GM18858 (cell line): ENCODE measurements around the gene LCN6.

Source experiments
- ATAC-seq: cut with Tn5 transposase; IDR thresholded peaks from one replicate; pipeline ENCODE4 v1.9.1; 2021; ENCODE audit not compliant: unreplicated experiment

The LCN6 gene

DNA sequence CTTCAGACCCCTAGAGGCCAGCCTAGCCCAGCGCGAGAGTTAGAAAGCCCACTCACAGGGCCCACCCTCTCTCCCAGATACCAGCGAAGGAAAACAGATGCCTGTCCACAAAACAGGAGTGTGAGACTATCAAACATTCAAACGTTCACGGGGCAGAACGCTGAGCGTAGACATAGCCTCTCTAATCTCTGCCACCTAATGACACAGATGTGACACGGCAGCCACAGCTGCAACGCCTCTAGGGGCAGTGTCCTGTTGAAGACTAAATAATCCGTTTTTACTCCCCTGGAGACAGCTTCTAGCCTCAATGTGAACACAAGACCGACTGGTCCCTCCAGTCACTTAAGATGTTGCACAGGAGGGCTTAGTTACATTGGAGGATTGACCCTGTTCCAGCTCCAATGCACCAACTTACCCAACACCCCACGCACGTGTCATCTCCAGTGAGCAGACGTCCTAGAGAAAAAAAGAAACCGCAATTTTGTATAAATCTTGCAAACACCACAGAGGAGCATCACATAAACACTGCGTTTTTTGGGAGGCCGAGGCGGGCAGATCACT lies 21.6 kb downstream of the LCN6 start:
- ATAC-seq: no peak

DNA sequence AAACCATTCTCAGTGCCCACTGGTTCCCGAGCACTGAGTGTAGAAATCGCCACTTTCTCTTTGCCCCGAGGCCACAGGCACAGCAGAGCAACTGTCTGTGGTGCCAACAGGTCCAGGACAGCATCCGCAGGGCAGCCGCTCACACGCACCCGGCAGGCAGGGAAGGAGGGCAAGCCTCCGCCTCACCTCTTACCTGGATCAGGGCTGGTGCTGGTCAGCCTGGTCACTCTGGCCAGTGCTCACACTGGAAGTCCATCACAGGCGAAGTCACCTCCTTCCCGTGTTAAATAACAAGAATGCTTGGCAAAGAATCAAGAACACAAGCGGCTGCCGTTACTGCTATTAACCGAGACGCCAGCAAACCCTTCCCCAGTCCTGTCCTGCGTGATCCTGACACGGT lies 22.2 kb downstream of the LCN6 start:
- no peak for ATAC-seq

DNA sequence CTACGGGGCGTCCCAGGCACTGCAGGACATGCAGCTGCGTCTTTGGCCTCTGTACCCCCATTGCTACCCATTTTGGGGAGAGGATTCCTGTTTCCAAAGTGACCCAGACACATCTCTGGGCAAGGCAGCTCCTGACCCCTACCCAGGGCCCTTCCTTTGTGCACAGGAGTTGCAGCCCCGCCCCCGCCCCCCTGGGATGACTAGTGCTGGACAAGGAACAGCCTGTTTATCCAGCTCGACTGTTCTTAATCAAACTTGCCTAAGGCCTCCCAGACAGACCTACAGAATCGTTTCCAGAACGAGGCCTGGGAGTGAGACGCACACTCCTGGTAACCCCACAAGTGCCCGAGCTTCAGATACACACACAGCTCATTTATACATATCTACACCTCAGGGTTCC lies 22.7 kb downstream of the LCN6 start:
- no peak for ATAC-seq

DNA sequence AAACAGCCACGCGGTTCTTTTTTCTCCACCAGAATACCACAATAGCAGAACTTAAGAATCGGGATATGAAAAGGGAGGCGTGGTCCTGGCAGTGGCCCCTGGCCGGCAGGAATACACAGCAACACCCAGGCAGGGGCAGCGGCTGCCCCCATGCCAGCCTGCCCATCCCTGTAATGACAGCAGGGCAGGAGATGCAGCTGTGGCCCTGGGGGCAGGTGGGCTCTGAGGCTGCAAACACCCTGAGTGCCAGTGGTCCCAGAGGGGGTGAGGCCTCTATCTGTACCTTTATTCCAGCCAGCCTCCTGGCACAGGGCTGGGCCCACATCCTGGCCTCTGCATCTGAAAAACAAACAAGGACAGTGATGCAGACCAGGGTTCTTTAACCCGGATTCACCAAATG lies 23.6 kb downstream of the LCN6 start:
- no peak for ATAC-seq

DNA sequence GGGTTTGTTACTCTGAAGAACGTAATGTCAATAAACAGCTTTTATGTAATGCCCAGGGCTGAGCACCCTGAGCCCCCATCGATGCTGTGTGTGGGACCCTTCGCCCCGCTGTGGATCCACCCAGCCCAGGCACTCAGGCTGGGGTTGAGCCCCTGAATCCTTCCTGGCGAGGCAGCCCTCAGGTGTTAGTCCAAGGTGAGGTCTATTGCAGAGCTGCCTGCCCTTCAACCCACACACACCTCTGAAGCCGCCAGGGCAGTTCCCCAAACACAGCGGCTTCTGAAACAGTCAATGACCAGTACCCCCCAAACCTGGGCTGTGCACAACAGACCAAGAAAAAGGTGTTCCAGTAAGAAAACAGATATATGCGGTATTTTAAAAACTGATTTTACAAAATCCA lies 24.3 kb downstream of the LCN6 start:
- ATAC-seq: no peak

DNA sequence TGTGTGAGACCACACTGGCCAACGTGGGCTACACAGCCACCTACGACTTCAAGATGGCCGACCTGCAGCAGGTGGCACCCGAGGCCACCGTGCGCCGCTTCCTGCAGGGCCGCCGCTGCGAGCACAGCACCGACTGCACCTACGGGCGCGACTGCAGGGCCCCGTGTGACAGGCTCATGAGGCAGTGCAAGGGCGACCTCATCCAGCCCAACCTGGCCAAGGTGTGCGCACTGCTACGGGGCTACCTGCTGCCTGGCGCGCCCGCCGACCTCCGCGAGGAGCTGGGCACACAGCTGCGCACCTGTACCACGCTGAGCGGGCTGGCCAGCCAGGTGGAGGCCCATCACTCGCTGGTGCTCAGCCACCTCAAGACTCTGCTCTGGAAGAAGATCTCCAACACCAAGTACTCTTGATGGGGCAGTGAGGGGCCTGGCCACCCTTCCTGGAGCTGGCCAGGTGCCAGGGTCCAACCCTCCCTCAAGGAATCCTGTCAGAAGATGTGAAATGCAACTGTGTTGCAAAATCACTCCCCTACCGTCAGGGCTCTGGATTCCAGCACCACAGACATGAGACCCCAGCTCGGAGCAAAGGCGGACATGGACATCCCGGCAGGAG lies 24.9 kb downstream of the LCN6 start:
- ATAC-seq: no peak

DNA sequence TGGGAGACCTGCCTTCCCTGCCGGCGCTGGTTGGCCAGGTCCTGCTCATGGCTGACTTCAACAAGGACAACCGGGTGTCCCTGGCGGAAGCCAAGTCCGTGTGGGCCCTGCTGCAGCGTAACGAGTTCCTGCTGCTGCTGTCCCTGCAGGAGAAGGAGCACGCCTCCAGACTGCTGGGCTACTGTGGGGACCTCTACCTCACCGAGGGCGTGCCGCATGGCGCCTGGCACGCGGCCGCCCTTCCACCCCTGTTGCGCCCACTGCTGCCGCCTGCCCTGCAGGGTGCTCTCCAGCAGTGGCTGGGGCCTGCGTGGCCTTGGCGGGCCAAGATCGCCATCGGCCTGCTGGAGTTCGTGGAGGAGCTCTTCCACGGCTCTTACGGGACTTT lies 25.4 kb downstream of the LCN6 start:
- no peak for ATAC-seq

DNA sequence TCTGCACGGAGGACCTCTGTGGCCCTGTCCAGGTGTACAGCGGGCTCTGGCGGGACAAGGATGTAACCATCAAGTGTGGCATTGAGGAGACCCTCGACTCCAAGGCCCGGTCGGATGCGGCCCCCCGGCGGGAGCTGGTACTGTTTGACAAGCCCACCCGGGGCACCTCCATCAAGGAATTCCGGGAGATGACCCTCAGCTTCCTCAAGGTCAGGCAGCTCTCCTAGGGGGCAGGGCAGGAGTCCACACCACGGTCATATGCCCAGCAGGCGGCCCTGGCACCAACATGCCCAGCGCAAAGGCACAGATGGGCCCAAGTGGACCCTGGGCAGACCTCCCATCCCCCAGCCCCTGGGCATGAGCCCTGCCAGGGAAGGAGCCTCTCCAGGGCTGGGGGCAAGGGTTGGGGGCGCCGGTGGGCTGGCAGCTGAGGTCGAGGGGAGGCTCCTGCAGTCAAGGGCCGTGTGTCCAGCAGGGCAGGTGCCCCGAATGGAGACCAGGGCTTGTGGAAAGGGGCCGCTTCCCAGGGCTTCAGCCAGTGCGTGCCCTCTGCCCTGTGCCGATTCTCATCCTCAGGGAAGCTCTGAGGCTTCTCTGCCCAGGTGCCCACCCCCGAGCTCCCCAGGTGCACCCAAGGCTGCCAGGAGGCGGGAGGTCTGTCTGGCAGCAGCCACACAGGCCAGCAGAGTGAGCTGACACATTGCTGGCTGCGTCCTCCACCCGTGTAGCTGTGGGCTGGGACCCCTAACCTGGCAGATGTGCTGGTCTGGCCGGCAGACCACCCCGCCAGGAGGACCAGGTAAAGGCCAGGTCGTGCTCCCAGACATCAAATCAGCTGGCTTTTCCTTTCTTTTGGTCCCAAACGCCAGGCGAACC lies 26.0 kb downstream of the LCN6 start:
- ATAC-seq: no peak

DNA sequence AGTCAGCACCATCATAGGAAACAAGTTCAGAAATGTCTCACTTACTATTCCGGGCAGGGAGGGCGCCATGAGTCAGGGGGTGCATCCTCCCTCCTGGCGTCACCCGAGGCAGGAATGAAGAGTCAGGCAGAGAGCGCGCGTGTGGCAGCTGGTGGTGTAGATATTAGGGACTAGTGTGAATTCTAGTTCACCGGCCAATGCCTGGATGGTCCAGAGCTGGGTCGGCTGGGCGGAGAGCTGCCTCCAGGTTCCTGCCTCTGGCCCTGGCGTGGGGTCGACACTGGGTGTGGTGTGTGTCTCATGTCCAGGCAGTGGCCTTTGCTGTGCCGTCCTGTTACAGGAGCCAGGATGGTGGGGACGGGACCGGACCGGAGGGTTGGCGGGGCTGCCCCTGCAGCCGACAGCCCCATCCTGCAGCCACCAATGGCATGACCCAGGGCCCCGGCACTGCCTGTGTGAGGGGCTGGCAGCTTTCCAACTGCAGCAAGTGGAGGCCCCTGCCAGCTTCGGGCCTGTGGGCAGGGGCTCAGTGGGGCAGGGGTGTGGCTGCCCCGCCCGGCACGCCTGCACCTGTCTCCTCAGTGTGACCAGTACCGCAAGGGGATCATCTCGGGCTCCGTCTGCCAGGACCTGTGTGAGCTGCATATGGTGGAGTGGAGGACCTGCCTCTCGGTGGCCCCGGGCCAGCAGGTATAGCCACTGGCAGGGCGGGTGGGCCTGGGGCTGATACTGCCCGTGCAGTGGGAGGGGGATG lies 26.8 kb downstream of the LCN6 start:
- no peak for ATAC-seq

DNA sequence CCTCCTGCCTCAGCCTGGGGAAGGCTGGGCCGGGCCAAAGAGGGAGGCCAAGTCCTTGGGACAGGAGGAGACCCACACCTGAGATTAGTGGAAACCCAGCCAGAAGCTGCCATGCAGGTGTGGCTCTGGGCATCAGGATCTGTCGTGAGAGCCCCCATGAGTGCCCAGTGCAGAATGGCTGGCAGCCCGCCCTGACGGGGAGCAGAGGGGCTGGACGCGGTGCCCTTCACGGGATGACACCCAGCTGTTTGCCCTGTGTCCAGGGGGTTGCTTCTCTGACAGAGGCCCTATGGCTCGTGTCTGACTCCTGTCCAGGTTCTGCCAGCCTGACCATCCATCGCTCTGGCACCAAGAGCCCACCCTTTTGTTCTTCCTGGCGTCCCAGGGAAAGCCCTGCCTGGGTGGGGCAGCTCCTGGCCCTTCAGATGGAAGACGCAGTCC lies 27.4 kb downstream of the LCN6 start:
- ATAC-seq: no peak

DNA sequence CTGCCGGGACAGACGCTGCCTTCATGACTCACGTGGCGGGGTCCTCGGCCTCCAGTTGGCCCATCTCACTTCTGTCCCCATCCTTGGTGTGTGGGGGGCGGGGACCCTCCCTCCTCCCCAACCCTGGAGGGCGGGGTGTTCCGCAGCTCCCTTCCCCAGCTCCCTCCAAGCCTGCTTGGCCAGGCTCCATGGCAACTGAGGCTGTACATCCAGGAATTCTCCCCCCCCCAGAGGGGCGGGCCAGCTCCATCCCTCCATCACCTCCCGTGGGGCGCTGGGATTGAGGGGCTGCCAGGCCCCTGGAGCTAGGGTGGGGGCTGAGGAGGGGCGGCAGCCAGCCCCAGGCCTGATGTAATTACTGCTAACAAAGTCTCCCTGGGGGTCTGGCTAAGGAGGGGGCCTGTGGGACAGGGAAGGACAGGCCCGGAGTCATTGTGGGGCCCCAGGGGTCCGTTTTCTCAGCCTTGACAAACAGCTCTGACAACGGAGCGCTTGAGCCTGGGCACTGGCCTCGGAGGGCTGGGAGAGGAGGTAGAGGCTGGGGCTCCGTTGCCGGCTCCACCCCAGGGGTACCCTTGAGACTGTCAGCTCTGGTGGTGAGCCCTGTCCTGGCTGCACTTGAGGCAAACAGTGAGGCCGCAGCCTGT lies 28.0 kb downstream of the LCN6 start:
- no peak for ATAC-seq

DNA sequence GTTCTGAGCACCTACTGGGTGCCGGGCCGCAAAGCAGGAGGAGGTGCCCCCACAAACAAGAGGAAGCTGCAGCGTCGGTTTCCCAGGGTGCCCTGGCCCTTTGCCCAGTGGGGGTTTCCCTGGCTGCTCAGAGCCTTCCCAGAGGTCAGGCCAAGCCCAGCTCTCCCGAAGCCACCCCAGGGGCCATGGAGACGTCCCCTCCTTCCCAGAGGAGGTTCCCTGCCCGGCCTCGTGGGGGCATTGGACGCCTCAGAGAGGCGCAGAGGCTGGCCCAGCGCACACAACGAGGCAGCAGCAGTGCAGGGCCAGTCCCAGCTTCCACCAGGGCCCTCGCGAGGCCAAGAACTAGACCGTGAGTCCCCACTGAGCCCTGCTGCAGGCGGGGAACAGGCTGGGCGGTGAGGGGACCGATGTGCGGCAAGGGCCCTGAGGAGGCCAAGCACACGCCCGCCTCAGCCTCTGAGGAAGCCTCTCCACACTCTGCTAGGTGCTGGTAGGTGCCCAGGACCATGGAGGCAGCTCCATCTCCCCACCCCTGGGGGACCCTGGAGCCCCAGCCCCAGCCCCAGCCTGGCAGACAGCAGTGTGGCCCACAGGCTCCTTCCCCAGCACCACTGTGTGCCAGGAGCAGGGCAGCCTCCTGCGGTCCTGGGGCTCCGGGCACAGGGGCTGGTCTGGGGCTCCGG lies 29.0 kb downstream of the LCN6 start:
- ATAC-seq: no peak

DNA sequence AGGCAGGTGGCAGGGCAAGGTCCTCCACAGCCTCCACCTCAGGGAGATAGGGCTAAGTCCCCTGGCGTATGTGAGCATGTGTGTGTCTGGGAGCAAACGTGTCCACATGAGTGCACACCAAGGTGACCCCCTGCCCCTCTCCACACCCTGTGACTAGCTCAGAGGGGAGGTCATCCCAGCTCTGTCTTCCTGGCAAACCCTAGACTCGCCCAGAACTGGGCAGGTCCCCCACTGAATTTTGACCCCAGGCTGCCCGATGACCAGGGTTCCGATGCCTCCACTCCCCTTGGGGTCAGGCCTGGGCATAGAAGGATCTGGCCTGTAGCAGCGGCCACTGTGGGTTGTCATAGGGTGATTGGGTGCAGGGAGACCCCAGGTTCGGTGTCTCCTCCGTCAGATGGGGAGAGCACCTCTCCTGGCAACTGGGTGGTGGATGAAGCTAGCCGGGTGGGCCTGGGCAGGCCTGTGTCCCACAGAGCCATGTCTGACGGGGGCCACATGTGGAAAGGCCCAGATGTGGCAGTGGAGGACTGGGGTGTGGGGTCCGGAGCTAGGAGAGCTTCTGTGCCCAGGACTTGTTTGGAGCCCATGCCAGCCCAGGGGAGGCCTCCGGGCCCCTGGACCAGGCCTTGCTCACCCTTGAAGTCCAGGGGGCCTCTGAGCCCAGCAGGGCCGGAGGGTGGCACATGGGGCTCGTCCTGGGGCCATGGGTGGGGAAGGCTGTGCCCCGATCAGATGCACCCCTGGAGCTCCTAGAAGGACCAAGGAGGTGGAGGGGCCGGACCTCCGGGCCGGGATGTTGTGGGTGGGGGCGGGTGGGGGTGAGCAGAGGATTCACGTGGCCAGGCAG lies 29.8 kb downstream of the LCN6 start:
- no peak for ATAC-seq

DNA sequence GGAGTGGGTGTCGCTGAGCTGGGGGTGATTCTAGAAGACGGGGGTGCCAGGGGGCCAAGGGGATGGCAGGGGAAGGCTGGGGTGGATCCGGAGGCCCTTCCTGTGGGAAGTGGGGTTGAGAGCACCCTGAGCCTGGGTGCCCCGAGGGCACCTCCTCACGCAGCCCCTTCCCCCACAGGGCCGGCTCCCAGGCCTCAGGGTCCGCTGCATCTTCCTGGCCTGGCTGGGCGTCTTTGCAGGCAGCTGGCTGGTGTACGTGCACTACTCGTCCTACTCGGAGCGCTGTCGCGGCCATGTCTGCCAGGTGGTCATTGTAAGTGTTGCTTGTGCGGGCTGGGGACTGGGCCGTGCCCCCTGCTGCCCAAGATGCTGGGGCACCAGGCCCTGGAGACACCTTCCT lies 30.9 kb downstream of the LCN6 start:
- no peak for ATAC-seq

DNA sequence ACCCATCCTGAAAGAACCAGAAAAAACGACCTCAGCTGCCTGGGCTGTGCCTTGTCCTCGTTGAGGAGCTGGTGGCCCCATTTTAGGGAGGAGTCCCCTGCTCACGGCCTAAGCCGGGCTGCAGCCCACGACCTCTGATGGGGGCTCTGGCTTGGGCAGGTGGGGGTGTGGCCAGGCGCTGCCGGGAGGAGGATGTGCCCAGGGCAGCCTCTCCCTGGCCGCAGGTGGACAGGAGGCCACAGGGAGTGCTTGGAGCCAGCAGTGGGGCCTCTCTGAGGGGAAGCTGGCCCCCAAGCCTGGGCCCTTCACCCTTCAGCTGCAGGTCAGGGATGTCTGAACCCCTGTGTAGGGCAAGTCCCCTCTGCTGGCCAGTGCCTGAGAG lies 33.4 kb downstream of the LCN6 start:
- ATAC-seq: no peak

DNA sequence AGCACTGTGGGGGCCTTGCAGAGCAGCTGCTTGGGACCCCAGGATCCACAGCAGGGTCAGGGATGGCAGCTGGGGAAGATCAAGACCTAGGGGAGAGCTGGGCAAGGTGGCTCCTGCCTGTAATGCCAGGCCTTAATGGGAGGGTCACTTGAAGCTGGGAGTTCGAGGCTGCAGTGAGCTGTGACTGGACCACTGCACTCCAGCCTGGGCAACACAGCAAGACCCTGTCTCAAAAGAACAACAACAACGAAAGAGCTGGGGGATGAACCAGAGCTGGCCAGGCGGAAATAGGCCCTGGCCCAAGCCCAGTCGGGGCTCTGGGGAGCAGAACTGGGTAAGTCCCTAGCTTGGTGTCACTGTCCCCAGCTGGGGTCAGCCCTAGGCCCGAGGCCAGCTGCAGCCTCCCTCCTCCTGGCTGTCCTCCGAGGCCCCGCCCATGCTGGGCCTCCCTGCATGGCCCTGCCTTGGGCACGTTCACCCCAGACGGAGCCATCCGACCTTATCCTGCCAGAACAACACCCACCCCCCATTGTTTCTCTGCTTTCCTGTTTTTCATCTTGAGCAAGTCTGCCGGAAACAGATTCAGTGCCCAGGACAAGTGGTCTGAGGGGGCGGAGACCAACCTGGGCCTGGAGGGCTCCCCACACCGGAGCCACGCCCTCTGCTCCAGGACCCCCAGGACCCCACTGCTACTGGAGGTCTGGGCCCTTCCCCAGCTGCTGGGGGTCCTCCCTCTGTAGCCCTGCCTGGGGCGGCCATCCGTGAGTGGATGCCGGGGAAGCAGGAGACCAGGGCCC lies 34.0 kb downstream of the LCN6 start:
- no peak for ATAC-seq

DNA sequence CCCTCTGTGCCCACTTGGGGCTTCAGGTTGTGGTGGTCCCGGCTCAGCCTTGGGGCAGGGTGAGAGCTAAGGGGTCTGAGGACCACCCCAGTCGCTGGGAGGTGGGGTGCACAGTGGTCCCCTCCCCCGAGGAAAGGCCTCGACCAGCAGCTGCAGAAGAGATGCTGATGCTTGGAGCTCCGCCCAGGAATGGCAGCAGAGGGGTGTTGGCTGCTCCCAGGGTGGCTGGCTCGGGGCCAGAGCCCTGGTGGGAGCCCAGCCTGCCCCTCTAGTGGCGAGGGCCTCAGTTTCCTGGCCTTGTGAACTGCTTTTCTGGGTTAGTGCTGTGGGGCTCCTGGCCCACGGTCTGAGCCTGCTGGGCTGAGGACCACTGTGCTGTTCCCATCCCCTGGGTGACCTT lies 34.8 kb downstream of the LCN6 start:
- ATAC-seq: no peak

DNA sequence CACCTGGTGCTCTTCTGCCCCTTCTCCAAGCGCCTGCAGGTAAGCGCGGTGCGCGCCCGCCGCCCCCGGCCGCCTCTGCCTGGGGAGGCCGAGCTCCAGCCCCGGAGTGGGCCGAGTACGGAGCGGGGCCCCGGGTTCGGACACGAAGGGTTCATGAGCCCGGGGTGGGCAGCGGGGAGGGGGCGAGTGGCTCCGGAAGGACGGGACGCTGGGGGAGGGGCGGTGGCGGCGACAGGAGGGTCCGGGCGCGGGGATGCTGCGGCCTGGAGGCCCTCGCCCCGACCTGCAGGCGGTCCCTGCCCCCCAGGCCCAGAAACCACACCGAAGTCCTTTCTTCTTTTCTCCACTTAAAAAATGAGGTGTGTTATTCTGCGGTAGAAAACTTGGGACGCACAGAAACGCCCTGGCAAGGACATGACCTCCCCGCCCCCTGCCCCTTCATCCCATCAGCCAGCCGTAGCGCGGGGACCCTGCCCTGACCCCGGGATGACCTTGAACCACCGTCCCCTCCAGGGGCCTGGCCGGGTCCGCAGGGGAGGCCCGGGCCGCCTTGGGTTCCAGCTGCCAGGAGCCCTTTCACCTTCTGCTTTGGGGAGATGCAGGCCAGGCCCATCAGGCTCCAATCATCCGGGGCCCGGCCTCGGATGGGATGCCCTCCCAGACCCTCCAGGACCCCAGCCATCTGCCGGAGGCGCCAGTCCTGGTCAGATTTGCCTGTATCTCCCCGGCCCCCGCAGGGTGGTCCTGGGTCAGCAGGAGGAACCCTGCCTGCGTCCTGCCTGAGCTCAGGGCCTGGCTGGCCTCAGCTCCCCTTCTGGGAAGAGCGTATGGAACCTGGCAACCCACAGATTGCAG lies 35.4 kb downstream of the LCN6 start:
- no peak for ATAC-seq
